AG09309 (cell line): ENCODE measurements around the gene BMAL2.

Source experiments
- DNase-seq: peaks from one replicate; pipeline ENCODE4 v3.0.0-alpha.2; 2010; ENCODE audit warnings: low read depth
- H3K4me3 ChIP-seq: 2 replicates; pipeline ENCODE4 v1.5.1; 2011; ENCODE audit warnings: mild to moderate bottlenecking, low read depth, low read length, moderate library complexity; ENCODE audit not compliant: control insufficient read depth
- CTCF ChIP-seq: IDR thresholded peaks from 2 replicates; pipeline ENCODE4 v1.5.1; 2011; ENCODE audit warnings: mild to moderate bottlenecking, low read depth, low read length, inconsistent platforms; ENCODE audit not compliant: insufficient read depth, control insufficient read depth; ENCODE audit errors: missing control alignments

Gene BMAL2

GRCh38 chr12:27319409-27319808 lies 13.2 kb upstream of the BMAL2 start:
- peak; percentile 21 for DNase-seq
- no peak for TF ChIP-seq CTCF

GRCh38 chr12:27319848-27320247 lies 12.8 kb upstream of the BMAL2 start:
- no peak for TF ChIP-seq CTCF
- no peak for DNase-seq
- no peak overlapping the region for H3K4me3 ChIP-seq

More at GRCh38 chr12:27319409-27319808, 13.2 kb upstream of the BMAL2 start:
- no peak overlapping the region for H3K4me3 ChIP-seq

GRCh38 chr12:27324530-27324929 lies 8.1 kb upstream of the BMAL2 start:
- H3K4me3 ChIP-seq, result no peak overlapping the region
- TF ChIP-seq CTCF, result no peak
- DNase-seq, result peak; percentile 7

- H3K4me3 ChIP-seq, result no peak overlapping the region
- no peak for DNase-seq
- no peak for TF ChIP-seq CTCF
These were observed 1.8 kb upstream of the BMAL2 start for GRCh38 chr12:27330846-27331245.

GRCh38 chr12:27331291-27331926 lies 1.2 kb upstream of the BMAL2 start:
- 0 out of 2 replicates have a peak overlapping the region, but pooled peaks have one; percentile 3 for H3K4me3 ChIP-seq
- TF ChIP-seq CTCF, result no peak
- peak; percentile 86 for DNase-seq

GRCh38 chr12:27331927-27332324 lies 710 bp upstream of the BMAL2 start:
- no peak for DNase-seq
- no peak for TF ChIP-seq CTCF
- H3K4me3 ChIP-seq, result 0 out of 2 replicates have a peak overlapping the region, but pooled peaks have one; percentile 3

GRCh38 chr12:27332407-27332713 lies 276 bp upstream of the BMAL2 start:
- TF ChIP-seq CTCF, result no peak
- no peak for DNase-seq
- H3K4me3 ChIP-seq, result peak overlapping the region; percentile 69
